CD4-positive, alpha-beta T cell treated with Interferon alpha-2 for 1 hour (primary cell): ENCODE results near the gene SLC13A3.
A peak's percentile ranks its signal among the peaks of the same experiment; 100 is the strongest.

Experiments used
- DNase-seq, 2 donors: peaks; one replicate each; pipeline ENCODE4 v3.0.0-alpha.2; 2020 to 2022

The SLC13A3 gene, protein sequence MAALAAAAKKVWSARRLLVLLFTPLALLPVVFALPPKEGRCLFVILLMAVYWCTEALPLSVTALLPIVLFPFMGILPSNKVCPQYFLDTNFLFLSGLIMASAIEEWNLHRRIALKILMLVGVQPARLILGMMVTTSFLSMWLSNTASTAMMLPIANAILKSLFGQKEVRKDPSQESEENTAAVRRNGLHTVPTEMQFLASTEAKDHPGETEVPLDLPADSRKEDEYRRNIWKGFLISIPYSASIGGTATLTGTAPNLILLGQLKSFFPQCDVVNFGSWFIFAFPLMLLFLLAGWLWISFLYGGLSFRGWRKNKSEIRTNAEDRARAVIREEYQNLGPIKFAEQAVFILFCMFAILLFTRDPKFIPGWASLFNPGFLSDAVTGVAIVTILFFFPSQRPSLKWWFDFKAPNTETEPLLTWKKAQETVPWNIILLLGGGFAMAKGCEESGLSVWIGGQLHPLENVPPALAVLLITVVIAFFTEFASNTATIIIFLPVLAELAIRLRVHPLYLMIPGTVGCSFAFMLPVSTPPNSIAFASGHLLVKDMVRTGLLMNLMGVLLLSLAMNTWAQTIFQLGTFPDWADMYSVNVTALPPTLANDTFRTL

DNA sequence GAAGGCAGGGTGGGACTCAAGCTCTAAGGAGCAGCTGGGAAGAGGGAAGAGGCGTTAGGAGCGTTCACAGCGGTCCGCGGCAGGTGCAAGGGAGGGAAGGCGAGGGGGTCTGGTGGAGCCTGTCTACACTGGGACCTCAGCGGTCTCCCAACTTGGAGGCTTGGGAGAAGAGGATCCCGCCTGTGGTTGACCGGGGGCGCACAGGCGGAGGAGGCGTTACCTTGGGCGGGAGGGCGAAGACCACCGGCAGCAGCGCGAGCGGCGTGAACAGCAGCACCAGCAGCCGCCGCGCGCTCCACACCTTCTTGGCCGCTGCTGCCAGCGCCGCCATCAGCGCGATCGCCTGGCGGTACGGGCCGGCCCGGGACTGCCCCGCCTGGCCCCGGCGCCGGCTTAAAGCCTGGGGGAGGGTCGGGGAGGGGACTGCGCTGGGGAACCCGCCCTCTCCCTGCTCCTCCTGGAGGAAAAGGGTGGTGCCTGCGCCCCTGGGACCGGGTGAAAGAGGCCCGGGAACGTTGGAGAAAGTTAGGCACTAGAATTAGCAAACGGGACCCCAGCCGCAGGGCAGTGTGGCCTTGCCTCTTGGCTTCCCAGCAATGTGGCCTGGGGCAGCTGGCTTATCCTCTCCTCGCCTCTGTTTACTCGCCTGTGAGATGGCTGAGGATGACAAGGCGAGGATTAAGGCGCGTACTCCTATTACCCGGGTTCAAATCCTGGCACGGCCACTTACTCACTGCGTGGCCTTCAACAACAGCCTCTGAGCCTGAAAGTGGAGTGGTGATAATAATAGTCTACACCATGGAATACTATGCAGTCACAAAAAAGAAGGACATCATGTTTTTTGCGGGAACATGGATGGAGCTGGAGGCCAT is at the start of gene SLC13A3:
Gene SLC13A3, minus strand, starts transcription at position 369 of the 872 bp plus-strand sequence. Its CDS starts 38 bp downstream, at position 331.
- DNase-seq, result no peak

DNA sequence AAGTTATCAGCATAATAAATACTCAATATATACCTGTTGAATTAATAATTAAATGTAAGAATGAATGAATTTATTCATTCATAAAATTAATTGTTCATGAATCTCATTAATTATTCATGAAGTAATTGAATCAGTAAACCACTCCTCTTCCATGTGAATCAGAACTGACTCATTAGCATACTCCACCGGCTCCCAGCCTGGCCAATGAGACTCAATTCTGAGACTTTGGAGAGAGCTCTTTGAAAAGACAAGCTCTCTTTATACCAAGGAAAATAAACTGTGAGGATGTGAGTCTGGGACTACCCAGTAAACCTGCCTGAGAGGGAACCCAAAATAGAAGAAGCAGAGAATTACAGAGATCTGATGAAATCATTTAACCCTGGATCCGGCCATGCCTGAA is 49.8 kb upstream of the SLC13A3 start:
- DNase-seq, result no peak

DNA sequence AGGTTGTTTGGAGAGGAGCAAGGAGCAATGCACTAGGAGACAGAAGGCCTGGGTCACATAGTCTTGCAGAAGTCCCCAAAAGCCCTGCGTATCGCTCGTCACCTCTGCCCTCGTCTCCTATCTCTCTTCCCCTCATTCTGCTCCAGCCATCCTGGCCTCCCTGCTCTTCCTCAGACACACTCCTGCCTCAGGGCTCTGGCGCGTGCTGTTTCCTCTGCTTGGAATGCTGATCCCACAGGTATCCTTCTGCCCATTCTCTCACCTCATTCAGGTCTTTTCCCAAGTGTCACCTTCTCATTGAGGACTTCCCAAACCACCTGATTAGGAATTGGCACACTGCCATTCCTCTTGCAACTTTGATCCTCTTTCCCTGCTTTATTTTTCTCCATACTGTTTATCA is 49.2 kb upstream of the SLC13A3 start:
- no peak for DNase-seq

DNA sequence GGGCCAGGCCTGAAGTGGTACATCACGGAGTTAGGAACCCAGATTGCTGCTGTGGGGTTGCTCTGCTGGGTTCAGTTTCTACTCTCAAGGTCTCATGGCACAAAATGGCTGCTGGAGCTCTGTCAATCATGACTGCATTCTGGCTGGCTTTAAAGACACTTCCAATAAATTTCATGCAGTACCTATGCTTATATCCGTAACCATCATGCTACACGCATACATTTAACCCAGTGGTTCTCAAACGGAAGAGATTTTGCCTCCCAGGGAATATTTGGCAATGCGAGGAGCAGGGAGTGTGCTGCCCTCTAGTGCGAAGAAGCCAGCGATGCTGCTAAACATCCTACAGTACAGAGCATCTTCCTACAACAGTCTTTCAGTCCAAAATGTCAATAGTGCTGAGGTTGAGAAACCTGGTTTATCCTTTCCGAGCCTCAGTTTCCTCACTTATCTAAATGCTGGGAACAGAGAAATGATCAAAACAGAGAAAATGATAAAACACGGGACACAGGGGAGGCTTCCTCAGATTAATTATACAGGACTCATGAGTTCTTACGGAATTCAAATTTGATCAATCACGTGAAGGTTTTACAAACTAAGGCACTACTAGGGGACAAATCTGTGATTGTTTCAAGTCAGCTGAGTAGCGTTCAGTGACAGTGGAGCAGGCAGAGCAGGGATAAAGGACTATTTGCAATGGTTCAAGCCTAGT is 48.5 kb upstream of the SLC13A3 start:
- DNase-seq, result no peak

DNA sequence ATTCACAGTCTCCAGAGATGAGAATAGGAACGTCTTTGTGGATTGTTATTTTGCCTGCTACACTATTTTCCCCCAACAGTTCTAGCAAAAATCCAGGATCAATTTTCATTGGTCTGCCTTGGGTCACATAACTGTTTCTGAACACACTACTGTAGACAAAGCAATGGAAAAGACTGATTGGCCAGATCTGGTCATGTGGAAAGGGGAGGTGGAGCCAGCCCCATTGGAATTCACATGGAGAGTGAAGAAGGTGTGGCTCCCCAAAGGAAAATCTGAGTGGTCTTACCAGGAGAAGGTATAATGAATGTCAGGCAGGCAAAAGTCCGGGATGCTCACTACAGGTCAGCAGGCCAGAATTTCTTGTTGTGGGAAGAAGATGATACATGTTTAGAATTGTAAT is 47.5 kb upstream of the SLC13A3 start:
- no peak for DNase-seq

DNA sequence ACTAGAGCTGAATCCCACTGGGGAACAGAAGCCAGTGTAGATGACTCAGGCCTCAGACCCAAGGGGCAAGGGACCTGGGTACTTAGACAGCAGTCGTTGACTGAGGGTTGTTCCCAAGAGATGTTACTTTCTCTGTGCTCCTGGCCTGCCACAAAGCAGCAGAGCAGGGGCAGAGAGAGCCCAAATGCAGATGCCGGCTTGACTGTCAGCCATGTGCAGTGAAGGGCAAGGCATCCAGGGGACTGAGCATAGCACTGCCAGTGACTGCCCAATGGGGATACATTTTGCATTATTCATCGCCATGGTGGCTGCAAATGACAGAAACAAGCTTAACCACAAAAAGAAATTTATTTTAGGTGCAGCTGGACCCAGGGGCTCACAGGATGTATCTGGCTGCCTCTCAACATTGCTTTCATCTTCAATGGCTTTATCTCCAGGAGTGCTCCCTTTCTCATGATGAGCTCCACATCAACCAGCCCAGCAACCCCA is 45.6 kb upstream of the SLC13A3 start:
- no peak for DNase-seq

DNA sequence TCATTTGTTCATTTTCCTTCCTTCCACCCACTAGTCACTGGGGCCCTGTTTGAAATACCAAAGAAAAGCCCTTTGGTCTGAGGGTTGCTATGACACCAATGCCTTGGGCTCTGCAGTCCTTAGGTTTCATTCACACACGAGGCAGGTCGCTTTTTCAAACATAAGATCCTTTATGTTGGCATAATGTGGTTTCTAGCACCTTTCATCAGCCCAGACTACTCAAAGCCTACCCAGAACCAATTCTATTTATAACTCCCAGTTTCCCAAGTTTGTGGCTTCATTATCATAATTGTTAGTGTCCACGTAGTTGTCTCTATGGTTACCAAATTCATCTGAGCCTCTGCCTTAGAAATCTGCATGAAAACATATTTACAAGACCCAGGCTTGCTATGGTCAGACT is 44.6 kb upstream of the SLC13A3 start:
- no peak for DNase-seq

DNA sequence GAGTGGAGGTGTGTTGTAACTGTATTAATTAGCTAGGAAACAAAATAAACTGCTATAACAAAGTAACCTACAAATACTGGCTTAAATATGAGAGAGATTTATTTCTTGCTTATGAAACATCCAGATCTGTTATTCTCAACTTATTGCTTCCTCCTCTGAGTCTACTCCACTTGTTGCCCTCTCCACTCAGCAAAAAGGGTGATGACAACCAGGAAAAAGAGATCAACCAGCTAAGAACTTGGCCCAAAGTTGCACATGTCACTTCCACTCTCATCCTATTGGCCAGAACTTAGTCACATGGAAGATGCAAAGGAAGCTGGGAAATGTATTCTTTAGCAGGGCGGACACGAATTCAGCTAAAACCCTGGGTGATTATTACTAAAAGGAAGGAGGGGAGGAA is 43.2 kb upstream of the SLC13A3 start:
- DNase-seq, result peak; percentile 14 to 43

DNA sequence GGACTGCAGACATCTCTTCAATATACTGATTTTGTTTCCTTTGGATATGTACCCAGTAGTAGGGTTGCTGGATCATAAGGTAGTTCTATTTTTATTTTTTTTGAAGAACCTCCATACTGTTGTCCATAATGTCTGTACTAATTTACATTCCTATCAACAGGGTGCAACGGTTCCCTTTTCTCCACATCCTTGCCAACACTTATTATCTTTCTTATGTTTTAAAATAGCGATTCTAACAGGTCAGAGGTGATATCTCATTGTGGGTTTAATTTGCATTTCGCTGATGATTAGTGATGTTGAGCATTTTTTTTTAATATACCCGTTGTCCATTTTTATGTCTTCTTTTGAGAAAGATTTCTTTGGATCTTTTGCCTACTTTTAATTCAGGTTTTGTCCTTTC is 39.9 kb upstream of the SLC13A3 start:
- no peak for DNase-seq

DNA sequence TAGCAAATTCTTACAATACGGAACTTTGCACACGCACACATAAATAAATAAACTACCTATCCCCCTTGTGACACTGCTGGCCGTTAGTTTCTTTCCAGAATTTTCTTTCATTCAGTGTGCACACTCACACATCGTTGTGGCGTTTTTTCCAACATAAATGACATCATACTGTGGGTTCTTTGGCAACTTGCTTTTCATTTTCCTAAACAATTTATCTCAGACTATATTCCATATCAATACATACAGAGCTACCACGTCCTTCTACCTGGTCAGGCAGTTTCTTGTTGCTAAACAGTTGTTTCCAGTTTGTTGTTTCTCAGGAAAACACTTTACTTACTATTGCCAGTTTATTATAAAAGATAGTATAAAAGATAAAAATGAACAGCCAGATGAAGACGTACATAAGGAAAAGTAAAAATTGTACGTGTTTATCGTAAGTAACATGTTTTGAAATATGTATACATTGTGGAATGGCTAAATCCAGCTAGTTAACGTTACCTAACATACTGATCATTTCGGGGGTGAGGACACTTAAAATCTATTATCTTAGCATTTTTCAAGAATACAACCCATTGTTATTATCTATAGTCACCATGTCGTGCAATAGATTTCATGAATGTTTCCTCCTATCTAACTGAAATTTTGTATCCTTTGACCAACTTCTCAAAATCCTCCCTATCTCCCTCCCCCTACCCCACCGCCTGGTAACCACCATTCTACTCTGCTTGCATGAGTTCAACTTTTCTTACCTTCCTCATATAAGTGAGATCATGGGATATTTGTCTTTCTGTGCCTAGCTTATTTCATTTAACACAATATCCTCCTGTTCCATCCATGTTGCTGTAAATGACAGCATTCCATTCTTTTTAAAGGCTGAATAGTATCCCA is 39.2 kb upstream of the SLC13A3 start:
- DNase-seq, result no peak

DNA sequence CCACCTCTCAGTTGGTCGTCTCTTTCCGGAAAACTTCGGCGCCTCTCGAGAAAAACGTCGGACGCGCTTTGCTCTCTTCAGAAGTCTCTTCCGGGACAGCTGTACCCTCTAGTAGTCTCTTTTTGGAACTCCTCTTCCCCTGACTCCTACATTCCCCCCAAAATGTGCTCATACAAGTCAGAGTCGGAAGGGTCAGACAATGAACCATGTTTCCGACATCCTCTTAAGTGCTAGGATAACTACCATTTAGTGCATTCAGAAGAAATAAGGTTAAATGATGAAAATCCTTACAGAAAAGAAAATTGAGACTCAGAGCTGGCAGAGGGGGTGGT is 38.5 kb upstream of the SLC13A3 start:
- no peak for DNase-seq

DNA sequence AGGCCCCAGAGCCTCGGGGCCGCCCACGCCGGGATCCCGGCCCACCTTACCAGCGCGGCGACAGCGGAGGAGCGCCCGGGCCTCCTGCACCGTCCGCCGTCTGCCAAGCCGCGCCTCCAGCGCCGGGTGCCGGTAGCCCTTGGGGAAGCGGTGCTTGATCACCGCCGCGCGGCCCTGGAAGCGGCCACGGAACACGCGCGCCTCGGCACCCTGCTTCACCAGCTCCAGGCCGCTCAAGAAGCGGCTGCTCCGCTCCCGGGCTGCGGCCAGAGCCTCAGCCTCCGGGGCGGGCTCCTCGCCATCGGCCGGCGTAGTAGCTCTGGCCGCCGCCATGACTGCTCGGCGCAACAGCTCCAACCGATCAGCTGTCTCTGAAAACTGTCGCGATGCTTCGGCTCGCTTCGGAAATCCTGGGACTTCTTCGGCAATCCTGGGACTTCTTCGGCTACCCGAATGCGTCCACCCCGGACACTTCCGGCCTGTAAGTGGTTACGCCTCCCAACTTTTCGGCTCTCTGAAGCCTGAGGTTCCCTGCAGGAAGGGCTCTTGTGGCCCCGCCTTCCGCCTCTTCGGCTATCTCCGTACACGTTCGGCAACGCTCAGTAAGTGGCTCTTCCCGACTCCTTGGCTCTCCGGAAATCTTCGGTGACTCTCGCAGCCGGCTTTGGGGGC is 38.0 kb upstream of the SLC13A3 start, which contains the start of gene TP53RK:
Gene TP53RK, minus strand, starts transcription at position 363 of the 672 bp plus-strand sequence. Its CDS starts 30 bp downstream, at position 333.
- DNase-seq, result peak; percentile 96 to 97

DNA sequence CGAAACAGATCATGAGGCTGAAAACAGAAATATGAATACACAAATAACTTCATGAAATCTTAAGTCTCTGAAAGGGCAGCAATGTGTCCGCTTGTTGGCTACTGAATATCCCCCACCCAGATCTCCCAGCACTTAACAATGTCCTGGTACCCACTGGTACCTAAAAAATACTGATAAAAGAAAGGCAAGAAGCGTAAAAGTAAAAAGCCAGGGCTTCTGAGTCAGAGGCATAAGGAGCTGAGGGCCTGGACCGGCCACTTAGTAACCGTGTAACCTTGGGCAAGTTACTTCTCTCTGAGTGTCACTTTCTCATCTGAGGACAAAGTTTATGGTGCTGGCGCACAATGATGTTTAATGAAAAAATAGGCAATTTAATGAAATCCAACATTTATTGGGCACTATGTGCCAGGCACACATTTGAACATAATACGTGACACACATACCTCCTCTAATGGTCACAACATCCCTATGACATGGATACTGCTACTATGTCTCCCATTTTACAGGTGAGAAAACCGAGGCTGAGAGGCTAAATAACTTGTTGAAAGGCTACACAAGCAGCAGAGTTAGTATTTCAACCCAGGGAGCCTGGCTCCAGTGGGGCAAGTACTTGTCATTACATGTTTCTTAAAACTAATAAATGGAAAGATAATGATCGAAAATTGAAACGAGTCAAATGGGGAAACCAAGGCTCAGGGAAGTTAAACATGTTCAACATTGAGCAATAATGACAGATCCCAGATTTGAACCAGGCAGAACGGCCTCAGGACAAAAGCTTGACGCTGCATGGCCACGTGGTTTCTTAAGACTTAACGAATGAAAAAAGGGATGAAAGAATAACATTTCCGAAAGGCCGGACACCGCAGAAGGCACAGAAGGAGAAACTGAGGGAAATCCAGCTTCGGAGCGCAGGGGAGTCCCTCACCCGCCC is 37.2 kb upstream of the SLC13A3 start:
- no peak for DNase-seq

DNA sequence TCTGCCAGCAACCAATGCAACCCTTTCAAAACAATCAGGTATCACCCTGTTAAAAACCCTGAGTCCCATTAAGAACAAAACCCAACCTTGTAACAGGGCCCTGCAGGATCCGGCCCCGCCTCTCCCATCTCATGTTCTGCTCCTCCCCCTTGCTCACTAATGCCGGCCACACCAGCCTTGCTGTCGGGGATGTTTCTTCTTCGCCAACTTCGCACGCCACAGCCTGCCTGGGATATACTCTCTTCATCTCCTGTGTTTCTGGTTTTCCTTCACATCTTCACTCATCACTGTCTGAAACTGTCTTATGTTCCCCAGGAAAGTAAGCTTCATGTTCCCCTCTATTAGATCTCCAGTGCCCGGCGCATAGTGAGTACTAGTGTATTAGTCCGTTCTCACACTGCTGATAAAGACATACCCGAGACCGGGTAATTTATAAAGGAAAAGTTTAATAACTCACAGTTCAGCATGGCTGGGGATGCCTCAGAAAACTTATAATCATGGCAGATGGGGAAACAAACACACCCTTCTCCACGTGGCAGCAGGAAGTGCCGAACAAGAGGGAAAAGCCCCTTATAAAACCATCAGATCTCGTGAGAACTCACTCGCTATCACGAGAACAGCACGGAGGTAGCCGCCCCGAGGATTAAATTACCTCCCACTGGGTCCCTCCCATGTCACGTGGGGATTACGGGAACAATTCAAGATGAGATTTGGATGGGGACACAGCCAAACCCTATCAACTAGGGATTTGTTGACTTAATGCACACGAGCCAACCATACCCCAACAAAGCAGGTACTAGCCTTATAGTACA is 32.9 kb upstream of the SLC13A3 start:
- no peak for DNase-seq

DNA sequence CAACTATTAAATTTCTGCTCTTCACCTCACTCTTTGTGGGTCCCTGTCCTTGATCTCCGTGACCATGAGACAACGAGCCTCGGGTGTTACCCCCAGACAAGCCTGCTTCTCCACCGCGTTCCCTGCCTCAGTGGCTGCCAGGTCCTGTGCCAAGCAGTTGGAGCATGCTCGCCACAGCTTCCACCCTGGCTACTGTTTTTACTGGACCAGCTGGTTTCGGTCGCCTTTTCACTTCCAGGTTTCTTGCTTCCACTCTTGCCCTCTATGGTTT is 32.3 kb upstream of the SLC13A3 start:
- DNase-seq, result no peak

DNA sequence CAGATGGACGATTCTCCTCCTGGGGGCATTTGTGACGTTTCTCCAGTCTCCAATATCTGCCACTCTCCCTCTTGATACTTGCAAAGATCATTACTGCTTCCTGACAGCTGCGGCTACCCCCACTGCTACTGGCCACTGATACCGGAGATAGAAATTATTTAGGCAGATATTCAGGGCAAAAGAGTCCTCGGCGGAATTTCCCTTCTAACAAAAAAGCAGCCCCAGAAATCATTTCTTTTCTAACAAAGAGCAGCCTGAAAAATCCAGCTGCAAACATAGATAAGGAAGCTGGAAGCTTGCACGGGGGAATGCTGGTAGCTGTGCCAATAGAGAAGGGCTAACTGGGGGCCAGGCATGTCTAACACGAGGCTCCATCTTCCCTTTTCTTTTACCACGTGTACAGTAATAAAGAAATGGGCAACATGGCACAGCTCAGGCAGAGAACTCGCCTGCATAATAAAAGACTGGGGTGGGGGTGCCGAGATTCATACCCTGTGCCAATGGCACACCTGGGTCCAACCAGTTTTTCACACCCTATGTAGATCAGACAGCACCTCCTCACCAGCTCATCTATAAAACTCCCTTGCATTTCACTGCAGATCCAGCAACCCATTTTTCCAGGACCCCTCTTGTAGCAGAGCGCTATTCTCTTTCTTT is 31.9 kb upstream of the SLC13A3 start:
- no peak for DNase-seq

DNA sequence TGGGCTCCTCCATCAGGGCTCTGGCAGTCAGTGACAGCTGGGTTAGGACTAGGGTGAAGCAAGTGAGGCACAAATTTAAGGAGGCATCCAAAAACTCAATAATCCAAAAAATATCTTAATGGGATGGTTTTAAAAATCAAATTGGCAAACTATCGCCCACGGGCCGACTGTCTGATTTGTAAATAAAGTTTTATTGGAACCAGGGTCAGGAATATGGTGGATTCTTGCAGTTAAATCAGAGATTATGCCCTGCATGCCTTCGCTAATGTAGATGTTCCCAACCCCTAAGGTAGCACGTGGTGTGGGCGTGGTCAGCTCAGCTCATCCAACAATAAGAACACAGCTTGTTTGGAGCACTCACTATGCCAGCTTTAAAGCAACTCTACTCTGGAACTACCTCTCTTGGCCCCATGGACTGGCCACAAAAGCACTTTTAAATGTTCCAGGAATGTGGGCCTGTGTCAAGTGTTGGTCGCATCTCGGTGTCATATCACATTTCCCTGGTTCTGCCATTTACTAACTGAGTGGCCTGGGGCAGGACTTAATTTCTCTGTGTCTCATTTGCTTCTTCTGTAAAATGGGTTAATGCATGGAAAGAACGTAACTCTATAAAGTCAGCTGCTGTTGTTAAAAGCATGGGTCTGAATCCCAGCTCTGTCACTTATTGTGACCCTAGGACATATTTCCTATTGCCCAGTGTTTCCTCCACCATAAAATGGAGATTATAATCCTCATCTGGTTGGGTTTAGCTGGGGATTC is 31.0 kb upstream of the SLC13A3 start:
- DNase-seq, result no peak
